ENCODE results near the gene SFT2D1.

SFT2D1 gene

DNA sequence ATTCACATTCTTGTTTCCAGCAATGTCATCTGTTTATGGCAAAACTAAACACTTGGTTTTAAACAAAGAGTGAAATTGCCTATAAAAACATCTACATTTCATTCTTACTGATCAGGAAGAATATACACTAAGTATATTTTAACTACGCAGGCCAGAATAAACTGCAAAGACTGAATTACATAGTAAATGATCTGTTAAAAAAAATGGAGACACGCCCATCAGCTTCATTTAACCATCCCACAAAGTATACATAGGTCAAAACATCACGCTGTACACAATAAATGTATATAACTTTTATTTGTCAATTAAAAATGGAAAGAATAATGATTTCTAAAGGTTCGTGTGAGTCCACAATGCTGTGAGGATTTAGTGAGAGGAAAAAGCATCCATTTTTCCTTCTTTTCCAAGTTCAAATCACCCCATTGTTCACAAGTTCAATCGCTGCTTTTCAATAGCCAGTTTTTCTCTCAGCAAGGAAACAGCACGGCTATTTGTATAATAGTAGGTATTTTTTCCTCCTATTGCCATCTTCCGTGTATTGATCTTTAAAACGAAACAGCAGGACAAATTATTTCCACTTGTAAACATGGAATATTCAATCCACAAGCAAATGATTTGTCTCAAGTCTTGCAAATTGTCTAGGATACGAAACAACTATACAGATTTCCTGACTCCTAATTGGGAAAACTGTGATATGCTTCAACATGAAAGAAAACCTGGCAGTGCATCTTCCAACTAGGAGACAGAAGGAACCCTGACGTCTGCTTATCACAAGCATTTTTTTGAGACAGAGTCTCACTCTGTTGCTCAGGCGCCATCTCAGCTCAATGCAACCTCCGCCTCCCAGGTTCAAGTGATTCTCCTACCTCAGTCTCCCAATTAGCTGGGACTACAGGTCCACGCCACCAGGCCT, 10.6 kb downstream of the SFT2D1 start:
- no peak for DNase-seq

DNA sequence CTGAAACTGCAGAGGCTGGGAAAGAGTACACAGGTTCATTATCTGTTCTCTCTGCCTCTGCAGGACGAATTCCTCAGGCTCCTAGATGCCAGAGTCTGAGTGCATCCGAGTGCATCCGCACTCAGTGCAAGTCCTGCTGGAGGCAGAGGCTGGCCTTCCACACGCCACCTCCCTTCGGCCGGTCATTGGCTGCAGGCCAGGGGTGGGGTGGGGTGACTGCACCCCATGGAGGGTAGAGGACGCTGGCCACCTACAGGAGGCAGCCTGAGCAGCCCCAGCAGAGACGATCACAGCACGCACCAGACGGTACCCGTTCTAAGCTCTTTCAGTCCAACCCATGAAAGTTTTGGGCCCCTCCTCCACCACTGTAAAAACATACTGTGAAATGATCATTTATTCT, 11.7 kb downstream of the SFT2D1 start:
- DNase-seq, result no peak

DNA sequence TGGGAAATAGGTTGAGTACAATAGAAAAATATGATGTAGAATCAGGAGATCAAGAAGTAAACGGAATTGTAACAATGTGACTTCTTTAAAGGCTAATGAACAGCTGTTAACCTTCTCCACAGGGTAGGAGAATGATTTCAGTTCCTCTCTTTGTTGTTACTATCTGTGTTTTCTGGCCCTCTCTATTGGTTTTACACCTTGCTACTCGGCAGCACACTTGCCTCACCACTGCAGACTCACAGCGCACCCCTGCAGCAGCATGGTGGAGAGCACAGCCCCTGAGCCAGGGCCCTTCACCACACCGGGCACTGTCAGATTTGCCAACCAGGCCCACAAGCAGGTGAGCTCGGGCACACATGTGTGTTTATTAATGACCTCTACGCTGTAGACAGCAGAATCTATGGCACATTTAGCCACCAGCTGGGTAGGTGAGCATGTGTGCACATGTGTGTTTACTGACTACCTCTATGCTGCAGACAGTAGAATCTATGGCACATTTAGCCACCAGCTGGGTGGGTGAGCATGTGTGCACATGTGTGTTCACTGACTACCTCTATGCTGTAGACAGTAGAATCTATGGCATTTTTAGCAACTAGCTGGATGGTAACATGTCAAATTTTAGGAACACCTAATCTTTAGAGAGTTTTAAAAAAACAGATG, 16.8 kb downstream of the SFT2D1 start:
- DNase-seq, result no peak

DNA sequence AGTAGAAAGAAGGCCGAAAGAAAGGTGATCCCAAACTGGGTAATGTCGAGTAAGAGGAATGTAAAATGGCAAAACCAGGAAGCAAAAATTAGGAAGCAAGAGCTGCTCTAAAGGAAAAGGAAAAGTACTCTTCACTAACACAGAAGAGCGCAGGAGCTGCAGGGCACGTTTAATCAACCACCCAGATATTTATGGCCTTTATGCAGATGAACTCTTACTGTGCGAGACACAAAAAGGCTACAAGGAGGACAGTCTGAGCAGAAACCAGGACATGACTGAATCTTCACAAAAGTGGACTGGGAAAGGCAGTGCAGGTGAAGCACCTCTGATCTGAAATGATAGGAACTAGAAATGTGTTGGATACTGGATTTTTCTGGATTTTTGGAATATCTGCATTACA, 18.9 kb downstream of the SFT2D1 start:
- DNase-seq, result no peak

DNA sequence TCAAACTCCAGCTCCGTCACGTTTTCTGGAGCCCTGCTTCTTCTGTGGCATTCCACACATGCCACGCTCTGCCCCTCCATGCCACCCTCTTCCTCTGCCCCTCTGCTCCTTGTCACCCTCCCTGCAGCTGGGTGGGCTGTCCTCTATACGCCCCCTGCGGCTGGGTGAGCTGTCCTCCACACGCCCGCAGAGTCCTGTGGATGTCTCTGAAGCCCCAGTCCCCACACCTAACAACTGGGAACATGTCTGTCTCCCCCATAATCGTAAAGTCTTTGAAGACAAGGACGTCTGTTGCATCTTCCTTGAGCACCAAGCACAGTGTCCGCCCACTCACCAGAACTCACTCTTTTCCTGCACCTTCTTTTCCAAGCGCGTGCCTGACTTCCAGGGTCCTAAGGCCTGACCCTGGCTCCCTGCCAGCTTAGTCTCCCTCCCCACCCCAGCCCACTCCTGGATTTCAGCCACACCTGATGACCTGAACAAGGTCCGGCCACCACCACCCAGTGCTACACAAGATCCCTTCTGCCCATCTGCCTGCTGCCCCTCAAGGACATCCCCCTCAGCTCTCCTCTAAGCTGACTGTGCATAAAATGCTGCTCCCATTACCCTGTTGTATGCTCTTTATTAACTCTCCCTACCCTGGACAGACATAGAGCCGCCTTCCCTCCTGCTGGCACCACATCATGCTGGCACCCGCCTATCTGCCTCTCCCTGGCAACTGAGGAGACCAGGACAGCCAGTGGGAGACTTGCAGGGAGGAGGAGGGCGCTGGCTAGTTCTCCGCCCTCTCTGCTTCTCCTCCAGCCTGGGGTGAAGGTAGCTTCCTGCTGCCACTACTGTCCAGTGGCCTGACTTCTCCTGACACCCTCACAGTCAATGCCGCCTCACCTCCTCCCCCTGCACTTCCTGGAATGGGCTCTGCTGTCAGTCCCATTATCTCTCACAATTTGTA, 23.4 kb downstream of the SFT2D1 start:
- no peak for DNase-seq

DNA sequence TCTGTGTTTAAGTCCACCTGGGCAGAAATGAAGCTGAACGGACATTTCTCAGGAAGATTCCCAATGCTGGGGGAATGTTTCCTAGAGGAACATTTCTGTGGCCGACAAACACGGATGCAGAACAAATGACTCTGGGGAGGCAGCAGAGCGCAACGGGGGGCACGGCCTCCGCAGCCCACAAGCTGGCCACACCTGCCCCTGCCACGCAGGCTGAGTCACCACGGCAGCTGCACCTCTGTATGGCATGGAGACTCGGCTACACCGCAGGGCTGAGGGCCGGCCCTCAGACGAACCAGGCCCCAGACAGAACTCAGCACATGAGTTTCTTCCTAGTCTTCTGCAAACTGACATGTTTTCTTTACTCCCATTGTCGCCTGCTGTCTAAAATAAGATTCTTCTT, 24.1 kb downstream of the SFT2D1 start:
- DNase-seq, result no peak

DNA sequence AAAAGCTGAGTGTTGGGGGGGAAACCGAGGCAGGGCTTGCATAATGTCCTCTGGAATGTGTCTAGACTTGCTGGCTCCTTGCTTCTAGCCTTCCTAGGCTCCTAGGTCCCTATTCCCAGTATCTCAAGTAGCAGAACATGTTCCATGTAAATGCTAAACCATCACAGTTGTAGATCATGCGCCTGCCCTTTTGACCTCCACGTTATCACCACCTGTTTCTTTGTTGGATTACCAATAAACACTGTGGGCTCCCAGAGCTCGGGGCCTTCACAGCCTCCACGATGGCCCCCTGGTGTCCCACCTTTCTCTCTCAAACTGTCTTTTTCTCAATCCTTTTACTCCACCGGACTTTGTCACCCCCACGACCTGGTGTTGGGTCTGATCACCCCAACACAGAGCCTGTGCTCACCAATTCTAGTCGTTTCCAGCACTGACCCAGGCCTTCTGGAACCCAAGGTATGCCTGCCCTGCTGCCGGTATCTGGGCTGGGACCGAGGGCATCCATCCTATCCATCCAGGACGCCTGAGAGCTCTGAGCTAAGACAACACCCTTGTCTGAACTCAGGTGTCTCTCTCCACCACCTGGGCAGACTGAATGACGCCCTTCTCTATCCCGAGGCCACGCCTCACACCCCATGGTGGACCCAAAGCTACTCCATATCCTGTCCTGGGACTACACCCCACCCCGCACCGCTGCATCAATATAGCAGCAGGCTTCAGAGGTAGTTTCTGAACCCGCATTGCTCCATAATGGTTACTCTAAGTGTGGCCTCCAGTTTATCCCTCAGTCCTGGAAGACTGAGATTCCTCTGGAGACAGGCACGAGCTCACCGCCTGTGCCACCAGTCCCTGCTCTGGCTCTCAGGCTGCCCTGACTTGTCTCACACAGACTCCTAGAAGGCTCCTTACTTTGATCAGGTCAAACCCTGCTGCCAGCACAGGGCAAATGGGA, 24.8 kb downstream of the SFT2D1 start:
- no peak for DNase-seq

DNA sequence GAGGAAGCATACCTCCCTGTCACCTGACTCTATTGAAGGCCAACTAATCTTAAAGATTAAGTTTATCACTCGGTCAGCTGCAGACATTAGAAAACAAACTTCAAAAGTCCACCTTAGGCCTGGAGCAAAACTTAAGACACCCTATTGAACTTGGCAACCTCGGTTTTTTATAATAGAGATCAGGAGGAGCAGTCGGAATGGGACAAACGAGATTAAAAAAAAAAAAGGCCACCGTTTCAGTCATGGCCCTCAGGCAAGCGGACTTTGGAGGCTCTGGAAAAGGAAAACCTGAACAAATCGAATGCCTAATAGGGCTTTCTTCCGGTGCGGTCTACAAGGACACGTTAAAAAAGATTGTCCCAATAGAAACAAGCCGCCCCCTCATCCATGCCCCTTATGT, 26.9 kb downstream of the SFT2D1 start:
- no peak for DNase-seq

DNA sequence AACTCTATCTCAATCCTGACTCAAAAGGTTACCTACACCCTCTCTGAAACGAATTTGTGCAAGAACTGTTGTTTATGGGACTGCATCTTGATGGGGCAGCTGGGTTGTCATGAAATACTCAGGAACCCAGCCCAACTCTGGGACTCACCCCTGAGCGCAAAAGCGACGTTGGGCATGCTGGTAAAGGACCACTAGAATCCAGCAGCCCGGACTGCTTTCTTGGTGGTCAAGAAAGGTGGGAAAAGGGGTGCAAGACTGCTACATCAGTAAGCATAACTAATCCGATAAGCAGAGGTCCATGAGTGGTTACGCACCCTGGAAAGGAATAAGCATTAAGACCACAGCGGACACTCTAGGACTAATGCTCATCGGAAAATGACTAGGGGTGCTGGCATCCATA, 27.9 kb downstream of the SFT2D1 start:
- DNase-seq, result no peak

DNA sequence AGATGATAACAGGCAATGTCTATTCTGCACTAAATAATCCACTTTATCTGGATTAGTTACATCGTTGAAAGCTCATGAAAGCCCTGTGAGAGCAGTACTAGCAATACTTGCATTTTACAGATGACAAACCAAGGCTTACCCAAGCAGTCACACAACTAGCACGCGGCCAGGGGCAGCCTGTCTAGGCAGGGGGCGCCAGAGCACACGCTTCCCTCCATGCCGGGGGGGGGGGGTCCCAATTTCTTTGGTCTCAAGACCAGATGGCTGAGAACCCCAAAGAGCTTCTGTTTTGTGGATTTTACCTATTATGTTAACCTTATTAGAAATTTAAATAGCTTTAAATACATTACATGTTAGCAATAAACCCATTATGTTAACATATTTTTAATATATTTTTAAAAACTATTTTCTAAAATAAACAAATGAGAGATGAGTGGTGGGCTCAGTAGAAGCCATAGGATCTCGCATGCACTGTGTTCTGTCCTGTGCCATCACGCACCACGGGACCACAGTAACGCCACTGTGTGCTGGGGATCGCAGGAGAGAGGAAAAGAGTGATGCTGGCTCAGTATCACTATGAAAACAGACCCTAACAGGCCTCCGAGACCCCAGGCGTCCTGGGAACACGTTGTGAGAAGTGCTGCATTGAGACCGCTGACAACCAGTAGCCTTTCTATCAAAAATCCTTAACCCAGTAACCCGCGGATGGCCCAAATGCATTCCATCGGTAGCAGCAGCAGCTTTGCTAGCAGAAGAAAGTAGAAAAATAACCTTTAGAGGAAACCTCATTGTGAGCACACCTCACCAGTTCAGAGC, 28.9 kb downstream of the SFT2D1 start:
- peak; percentile 75 for DNase-seq

DNA sequence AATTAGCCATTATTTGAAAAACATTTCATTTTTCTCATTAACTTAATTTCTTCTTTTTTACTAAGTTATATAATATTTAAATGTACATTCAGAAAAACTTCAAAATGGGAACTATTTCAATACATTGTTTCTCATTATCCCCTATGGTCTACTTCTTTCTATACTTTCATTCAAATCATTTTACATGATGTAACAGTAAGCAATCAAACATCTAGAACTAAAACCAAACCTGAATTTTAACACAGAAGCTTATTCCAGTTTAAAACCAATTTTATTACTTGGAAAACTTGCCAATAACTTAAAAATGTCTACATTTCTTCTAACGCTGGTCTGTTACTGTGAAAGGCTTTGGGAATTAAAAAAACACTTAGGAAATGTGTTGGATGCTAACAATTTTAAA, 29.5 kb downstream of the SFT2D1 start:
- DNase-seq, result no peak

DNA sequence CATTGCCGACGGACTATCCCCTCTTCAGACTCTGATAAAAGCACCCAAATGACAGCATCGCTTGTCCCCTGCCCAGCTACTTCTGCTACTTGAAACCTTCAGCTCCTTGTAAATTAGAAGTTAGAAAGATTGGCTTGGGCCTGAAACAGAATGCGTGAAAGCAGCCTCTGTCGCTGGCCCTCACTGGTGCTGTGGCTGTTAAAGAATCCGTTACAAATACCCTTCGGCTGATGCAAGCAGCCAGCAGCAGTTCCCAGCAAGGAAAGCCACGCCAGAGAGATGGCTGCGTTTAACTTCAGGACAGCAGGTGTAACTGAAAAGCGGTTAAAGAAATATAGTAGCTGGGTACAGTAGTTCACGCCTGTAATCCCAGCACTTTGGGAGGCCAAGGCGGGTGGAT, 31.7 kb downstream of the SFT2D1 start:
- DNase-seq, result no peak

DNA sequence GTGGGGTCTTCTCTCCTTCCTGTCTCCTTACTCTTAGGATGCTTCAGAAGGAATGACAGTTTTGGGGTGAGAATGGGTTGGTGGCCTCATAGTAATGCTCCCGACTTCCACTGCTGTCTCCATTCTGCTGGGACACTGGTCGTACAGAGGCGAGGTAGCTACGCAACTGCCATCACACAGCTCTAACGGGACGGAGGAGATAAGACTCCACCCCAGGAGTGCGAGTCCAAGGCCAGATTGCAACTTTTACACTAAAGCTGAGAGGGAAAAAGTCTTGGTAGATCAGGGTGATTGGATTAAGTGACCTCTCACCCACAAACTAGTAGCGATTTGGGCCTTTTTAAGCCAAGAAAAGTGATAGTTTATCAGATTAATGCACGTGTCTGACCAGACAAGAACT, 32.4 kb downstream of the SFT2D1 start:
- no peak for DNase-seq

DNA sequence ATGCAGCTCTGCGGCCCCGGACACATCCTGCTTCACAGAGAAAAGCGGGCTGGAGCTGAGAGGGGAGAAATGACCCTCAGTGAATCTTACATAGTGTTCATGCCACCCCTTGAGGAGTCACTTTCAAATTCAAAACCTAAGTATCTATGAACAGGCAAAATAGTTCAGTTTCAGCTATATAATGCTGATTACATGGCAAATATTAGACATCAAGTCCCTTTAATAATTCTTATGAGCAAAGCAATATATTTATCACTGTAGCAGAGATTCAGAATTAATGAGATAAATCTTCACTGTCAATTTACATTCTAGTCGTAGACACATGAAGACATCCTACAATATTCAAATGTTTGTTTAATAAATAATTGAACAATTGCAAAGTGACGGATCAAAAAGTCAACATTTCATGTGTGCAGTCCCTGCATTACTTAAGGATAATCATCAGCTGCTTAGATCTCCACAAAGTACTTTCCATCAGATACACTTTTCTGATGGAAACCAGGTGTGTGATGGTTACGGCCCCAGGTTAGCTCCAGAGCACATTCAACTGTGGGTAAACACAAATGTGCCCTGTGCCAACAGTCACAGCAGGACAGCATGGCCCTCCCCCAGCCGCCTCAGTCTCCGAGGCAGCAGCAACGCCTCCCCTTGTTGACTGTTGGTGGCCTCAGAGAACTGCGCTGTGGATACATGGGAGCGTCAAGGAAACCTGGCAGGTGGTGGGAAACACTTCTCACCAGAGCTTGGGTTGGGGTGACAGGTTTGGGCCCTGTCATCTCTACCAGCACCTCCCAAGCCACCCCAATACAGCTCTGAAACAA, 33.4 kb downstream of the SFT2D1 start:
- no peak for DNase-seq

DNA sequence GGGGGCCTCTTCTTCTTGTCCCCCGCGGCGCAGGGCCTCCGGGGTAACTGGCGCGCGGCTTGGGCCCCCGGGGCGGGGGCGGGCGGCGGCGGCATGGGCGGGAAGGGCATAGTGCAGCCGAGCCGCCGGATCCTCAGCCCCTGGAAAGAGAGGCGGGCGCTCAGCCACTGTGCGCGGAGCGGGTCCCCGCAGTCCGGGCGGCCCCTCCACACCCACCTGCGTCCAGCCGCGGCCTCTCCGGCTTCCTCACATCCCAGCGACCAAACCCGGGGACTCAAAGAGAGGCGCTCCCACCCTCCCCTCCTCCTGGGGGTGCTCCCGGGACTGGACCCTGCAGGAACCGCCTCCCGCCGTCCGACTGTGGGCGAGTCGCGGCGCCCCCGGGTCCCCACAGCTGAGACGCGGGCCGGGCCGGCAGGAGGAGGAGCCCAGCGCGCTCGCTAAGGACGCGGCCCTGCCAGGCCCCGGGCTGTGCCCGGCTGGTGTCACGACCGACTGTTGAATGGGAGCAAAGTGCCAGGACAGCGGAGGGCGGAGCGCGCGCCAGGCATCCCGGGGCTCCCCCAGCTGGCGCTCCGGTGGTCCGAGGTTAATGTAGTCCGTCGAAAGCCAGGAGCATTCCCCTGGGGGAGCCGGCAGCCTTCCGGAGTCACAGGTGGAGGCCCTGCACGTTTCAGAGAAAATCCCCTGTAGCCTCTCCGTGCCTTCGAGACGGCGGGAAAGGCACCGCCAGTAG, 34.1 kb downstream of the SFT2D1 start, which contains the start of gene PRR18:
TSS of gene PRR18 (minus strand) at position 360 of the 736 bp plus-strand sequence. CDS start at position 110, 250 bp downstream.
- no peak for DNase-seq

DNA sequence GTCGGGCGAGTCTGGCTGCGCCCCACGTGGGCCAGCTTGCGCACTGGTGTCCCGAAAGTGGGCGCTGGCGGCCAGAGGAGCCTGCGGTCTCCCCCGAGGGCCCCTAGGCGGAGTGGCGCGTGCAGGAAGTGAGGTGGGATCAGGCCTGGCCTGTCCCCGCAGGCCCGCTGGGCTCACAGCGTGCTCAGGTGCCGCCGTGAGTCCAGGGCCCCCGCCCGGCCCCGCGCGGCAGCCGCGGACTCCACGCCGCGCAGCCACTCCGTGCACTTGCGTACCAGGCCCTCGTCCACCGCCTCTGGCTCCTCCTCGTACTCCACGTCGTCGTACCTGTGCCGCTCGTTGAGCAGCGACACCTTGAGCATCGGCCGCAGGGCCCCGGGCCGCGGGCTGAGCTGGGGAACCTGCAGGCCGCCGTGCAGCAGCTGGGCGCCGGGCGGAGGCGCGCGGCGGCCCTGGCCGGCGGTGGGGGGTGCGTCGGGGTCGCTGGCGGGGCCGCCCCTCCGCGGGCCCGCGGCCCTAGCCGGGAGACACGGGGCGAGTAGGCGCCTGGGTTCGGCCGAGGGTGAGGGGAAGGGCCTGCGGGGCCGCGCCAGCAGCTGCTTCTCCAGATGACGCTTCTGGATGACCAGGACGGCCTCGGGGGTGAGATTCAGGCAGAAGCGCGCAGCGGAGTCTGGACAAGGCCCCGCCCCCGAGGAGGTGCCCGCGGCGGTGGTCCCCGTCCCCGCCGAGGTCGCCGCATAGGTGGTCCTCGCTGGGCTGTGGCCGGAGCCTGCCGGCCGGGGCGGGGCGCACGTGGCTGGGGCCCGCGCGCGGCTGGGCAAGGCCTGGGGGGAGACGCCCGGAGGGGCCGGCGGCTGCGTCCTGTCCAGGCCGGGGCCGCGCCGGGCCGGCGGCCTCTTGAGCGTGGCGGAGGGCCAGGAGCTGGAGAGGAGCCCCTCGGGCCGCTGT, 35.0 kb downstream of the SFT2D1 start:
- peak; percentile 15 for DNase-seq

DNA sequence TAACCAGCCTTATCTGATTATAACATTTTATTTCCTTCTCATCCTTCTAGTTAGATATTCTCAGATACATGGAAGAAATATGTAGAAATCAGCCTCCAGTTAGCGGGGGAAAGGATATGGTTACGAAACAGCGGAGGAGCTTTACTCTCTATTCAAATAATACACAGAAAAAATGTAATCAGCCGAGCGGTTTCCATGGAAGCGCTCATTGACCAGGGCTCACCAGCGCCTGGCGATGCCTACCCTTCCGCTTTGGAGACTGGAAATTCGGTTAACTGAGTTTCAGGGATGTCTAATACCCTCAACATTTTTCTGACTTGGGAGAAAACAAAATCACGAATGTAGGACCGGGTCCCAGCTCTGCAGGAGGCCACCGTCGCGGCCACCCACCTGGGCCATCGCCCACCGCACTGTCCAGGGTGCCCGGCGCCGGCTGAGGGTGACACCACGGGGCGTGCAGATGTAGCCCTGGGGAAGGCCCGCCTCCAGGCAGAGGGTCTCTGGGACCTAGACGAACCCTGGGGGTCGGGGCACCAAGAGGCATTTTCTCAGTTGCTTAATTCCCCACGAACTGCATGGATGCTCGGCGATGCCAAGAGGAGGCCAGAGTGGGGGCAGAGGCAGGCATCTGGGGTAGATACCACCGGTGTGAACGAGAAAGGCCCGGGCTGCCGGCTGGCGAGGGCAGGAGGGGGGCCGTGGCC, 35.8 kb downstream of the SFT2D1 start:
- DNase-seq, result no peak

Measured in CD4-positive, alpha-beta T cell treated with Interleukin-6 for 4 hours (primary cell).